Heart right ventricle (tissue), 16 donors: ENCODE results near the gene BCAM. TPM values are rescaled to one million over a fixed set of nuclear protein-coding genes. Genes with fewer than 3 reads are reported as not detected.
A peak's percentile ranks its signal among the peaks of the same experiment; 100 is the strongest.

Experiments
- ATAC-seq, 8 donors: fragments of 200-7000 bp; cut with Tn5 transposase; one replicate each; pipeline ENCODE4 v1.9.1; 2020; ENCODE audit warnings: mild to moderate bottlenecking in 8 of 8, moderate library complexity in 8 of 8, moderate number of reproducible peaks in 1 of 8
- DNase-seq, 2 donors: peaks; one replicate each; pipeline ENCODE4 v3.0.0-alpha.2; 2020
- H3K27ac ChIP-seq, 10 donors: fragments of 200-600 bp; sonication (generic) in 2 of 10; one replicate each; pipeline versions ENCODE4 v1.5.0 to v1.8.0; 2020 to 2022; ENCODE audit warnings: mild to moderate bottlenecking in 3 of 10
- H3K27me3 ChIP-seq, 7 donors: fragments of 200-600 bp; one replicate each; pipeline ENCODE4 v1.8.0; 2021 to 2022; ENCODE audit warnings: mild to moderate bottlenecking in 2 of 7
- H3K36me3 ChIP-seq, 9 donors: fragments of 200-600 bp; sonication (generic) in 1 of 9; one replicate each; pipeline versions ENCODE4 v1.5.0 to v1.8.0; 2020 to 2022; ENCODE audit warnings: mild to moderate bottlenecking in 2 of 9
- H3K4me1 ChIP-seq, 9 donors: fragments of 200-600 bp; sonication (generic) in 1 of 9; one replicate each; pipeline versions ENCODE4 v1.5.0 to v1.8.0; 2020 to 2022; ENCODE audit warnings: mild to moderate bottlenecking in 4 of 9
- H3K4me3 ChIP-seq, 10 donors: fragments of 200-600 bp; sonication (generic) in 2 of 10; one replicate each; pipeline versions ENCODE4 v1.5.0 to v1.8.0; 2020 to 2022; ENCODE audit warnings: mild to moderate bottlenecking in 7 of 10, moderate library complexity in 2 of 10
- H3K9me3 ChIP-seq, 11 donors: fragments of 200-600 bp in 10 of 11; sonication (generic) in 2 of 11; one replicate each; pipeline versions ENCODE4 v1.5.0 to v1.8.0; 2013 to 2022; ENCODE audit warnings: mild to moderate bottlenecking in 2 of 11, control low read depth in 1 of 11, moderate library complexity in 1 of 11
- WGBS, 2 donors: extraction: QIAGEN DNeasy Blood & Tissue Kit; methylation state at CpG; one replicate each; pipeline ENCODE4 v1.1.7; 2013; ENCODE audit warnings: inconsistent platforms in 1 of 2; 5-methylcytosine and 5-hydroxymethylcytosine counted together
- intact Hi-C, 10 donors: fragments of 100-400 bp; cut with DNase I; formaldehyde crosslinking; loops; one replicate each; pipeline versions ENCODE4 v1.11.1 to v1.14.2; 2022
- polyA plus RNA-seq, 2 donors: library from polyadenylated mRNA; stranded (reverse); fragments of 200-250 nt; gene quantifications; one replicate each; pipeline ENCODE4 v1.2.3, GENCODE V29; 2013
- total RNA-seq, 10 donors: library from RNA; stranded (reverse); fragmentation: NEBNext Ultra II Directional in 3 of 10; extraction: Animal tissue kit (Norgen Biotek cat#: 25700) in 3 of 10; gene quantifications; one replicate each; pipeline versions ENCODE4 v1.2.1 to v1.2.4, GENCODE V29; 2021 to 2023
- TF ChIP-seq, protein P1 (sequence below), 9 donors: fragments of 200-600 bp; sonication (generic) in 2 of 9; IDR thresholded peaks; one replicate each; pipeline versions ENCODE4 v1.5.0 to v1.8.0; 2021 to 2022; ENCODE audit warnings: antibody characterized with exemption in 9 of 9, mild to moderate bottlenecking in 5 of 9, moderate library complexity in 1 of 9
- donor health status: Arrhythmogenic right ventricular cardiomyopathy.
- donor health status: ischemic (EF 13 %, LVEDD 7.1; RV severe dilation, severe dysfunction).
- donor health status: healthy with polysubstance abuse.
- donor health status: DM: no; HTN: yes; CAD: no.
- donor health status: DM: no; HTN: no; CAD: no.
- donor health status: ischemic (EF 25% LVEDD 6.9; RV normal size, moderate dysfunction).
- donor health status: ischemic (EF 25% LVEDD 5.7; RV mildly dilated, moderate dysfunction).
- donor health status: healthy.
- donor health status: DM: yes; HTN: yes; CAD: no.
- donor health status: Ischemic cardiomyopathy.
- donor health status: ischemic (EF 35%, LVEDD 5.7; RV mildly dilated, moderate dysfunction).
- donor health status: nonischemic (EF 11% LVEDD 7.7; RV severe dilation, severe dysfunction).
- donor health status: DM: yes; HTN: yes; CAD: no.
- donor health status: PGD.
- donor health status: ischemic (EF 29% LVEDD 5.4; RV normal size, mild dysfunction).
- donor health status: nonischemic (EF 23%, LVEDD 6.1; RV moderate dilation, normal function).

Gene BCAM
- total and polyA plus RNA-seq, 12 donors, result 63.2 to 130 (median 92.5) TPM

DNA sequence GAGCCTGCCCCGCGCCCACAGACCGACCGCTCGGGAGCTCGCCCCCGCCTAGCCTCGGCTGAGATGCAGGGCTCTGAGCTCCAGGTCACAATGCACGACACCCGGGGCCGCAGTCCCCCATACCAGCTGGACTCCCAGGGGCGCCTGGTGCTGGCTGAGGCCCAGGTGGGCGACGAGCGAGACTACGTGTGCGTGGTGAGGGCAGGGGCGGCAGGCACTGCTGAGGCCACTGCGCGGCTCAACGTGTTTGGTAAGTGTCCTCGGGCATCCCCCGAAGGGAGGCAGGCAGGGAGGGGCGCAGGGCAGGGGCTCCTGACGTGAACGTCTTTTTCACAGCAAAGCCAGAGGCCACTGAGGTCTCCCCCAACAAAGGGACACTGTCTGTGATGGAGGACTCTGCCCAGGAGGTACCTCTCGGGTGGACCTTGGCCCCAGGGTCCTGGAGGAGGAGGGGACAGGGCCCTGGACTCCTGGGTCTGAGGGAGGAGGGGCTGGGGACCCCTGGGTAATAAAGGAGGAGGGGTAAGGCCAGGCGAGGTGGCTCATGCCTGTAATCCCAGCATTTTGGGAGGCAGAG, 3.3 kb downstream of the BCAM start:
- Histone ChIP-seq H3K4me3 (peak overlapping the region in 1 of 10 donors; percentile 0), H3K27ac (peak overlapping the region in 1 of 10 donors; percentile 26), H3K4me1 (peaks cover 11 to 55% (median 23%) of the 10 kb centered on the region in 9 donors), H3K36me3 (peaks cover 0 to 59% (median 11%) of the 10 kb centered on the region in 9 donors), H3K27me3 (peaks cover 0 to 15% (median 0%) of the 10 kb centered on the region in 7 donors), H3K9me3 (no peaks in the 10 kb centered on the region)
- intact Hi-C loops, result no loop called here
- TF ChIP-seq, protein P1, sequence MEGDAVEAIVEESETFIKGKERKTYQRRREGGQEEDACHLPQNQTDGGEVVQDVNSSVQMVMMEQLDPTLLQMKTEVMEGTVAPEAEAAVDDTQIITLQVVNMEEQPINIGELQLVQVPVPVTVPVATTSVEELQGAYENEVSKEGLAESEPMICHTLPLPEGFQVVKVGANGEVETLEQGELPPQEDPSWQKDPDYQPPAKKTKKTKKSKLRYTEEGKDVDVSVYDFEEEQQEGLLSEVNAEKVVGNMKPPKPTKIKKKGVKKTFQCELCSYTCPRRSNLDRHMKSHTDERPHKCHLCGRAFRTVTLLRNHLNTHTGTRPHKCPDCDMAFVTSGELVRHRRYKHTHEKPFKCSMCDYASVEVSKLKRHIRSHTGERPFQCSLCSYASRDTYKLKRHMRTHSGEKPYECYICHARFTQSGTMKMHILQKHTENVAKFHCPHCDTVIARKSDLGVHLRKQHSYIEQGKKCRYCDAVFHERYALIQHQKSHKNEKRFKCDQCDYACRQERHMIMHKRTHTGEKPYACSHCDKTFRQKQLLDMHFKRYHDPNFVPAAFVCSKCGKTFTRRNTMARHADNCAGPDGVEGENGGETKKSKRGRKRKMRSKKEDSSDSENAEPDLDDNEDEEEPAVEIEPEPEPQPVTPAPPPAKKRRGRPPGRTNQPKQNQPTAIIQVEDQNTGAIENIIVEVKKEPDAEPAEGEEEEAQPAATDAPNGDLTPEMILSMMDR (IDR thresholded peaks at IDR 0.05), result no peak
- ATAC-seq, result no peak
- no peak for DNase-seq
- WGBS, 2 donors, result 91 to 92% methylated on average over 28 of the region's 28 CpGs

DNA sequence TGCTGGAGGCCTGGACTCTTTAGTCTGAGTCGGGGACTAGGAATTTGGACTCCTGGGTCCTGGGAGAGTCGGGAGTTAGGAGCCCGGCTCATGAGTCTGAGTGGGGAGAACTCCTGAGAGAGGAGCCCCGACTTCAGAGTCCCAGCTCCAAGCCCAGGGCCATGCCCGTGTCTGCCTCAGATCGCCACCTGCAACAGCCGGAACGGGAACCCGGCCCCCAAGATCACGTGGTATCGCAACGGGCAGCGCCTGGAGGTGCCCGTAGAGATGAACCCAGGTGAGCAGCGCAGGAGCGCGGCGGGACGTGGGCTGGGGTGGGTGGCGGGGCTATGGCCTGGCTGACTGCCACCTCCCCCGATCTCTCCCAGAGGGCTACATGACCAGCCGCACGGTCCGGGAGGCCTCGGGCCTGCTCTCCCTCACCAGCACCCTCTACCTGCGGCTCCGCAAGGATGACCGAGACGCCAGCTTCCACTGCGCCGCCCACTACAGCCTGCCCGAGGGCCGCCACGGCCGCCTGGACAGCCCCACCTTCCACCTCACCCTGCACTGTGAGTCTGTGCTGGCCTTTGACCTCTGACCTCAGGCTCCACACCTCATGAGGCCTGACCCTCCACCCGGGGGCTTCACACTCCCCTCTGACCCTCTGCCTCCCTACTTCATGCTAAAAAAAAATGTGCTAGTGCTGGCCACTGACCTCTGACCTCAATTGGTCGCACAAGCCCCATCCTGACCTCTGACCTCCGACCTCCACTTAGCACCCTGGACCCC, 4.4 kb downstream of the BCAM start:
- WGBS, 2 donors, result 81 to 84% methylated on average over 38 of the region's 38 CpGs
- intact Hi-C loops, result no loop called here
- Histone ChIP-seq H3K27me3 (peaks cover 0 to 13% (median 0%) of the 10 kb centered on the region in 7 donors), H3K27ac (no peak overlapping the region), H3K4me3 (no peak overlapping the region), H3K4me1 (peaks cover 7 to 47% (median 18%) of the 10 kb centered on the region in 9 donors), H3K36me3 (peaks cover 0 to 65% (median 11%) of the 10 kb centered on the region in 9 donors), H3K9me3 (no peaks in the 10 kb centered on the region)
- no peak for DNase-seq
- TF ChIP-seq, protein P1 (IDR thresholded peaks at IDR 0.05), result peak in 1 of 9 donors; percentile 12
- ATAC-seq, result no peak

DNA sequence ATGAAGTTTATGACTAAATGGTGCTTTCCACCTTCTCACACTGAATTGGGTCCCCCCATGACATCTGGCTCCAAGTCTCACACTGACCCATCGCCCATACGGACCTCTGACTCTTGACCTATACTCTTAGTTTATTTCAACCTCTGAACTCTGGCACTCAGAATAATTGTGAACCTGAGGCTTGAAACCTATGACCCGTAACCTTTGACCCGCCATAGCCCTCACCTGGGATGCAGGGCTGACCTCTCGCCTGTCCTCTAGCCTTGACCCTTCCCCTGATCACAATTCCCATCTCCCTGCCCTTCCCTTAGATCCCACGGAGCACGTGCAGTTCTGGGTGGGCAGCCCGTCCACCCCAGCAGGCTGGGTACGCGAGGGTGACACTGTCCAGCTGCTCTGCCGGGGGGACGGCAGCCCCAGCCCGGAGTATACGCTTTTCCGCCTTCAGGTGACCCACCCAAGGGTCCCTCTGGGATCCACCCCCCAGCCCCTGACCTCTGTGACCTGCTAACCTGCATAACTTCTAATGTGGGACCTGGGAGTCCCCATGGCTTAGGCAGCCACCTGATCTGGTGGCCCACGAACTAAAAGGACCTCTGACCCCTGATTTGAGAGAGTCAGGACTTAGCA, 5.1 kb downstream of the BCAM start:
- WGBS, 2 donors, result 88 to 91% methylated on average over 16 of the region's 16 CpGs
- peaks cover 0 to 6% (median 0%) of the 10 kb centered on the region in 7 donors for H3K27me3 ChIP-seq
- peaks cover 3 to 43% (median 13%) of the 10 kb centered on the region in 9 donors for H3K4me1 ChIP-seq
- no peaks in the 10 kb centered on the region for H3K9me3 ChIP-seq
- intact Hi-C loops, result no loop called here
- peaks cover 0 to 72% (median 11%) of the 10 kb centered on the region in 9 donors for H3K36me3 ChIP-seq
- TF ChIP-seq, protein P1 (IDR thresholded peaks at IDR 0.05), result no peak
- no peak overlapping the region for H3K4me3 ChIP-seq
- no peak for DNase-seq
- H3K27ac ChIP-seq, result no peak overlapping the region
- ATAC-seq, result no peak

DNA sequence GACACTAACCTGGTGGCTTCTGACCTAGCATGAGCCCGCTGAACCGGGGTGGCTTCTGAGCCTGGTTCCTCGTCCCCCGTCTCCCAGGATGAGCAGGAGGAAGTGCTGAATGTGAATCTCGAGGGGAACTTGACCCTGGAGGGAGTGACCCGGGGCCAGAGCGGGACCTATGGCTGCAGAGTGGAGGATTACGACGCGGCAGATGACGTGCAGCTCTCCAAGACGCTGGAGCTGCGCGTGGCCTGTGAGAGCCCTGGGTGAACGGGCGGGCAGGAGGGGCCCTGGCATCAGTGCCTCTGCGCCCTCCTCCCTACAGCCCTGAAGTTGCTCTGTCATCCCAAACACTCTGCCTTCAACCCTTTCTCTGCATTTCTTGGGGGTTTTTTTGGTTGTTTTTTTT, 5.6 kb downstream of the BCAM start:
- DNase-seq, result no peak
- Histone ChIP-seq H3K27me3 (peaks cover 0 to under 1% (median 0%) of the 10 kb centered on the region in 7 donors), H3K9me3 (no peaks in the 10 kb centered on the region), H3K4me1 (peaks cover 3 to 42% (median 10%) of the 10 kb centered on the region in 9 donors), H3K36me3 (peaks cover 0 to 78% (median 11%) of the 10 kb centered on the region in 9 donors), H3K27ac (no peak overlapping the region), H3K4me3 (no peak overlapping the region)
- ATAC-seq, result no peak
- intact Hi-C loops, result no loop called here
- 90 to 92% methylated on average over 17 of the region's 17 CpGs for WGBS, 2 donors
- TF ChIP-seq, protein P1 (IDR thresholded peaks at IDR 0.05), result no peak
